Heart left ventricle (tissue), 16 donors: ENCODE results near the gene PRKCG. TPM values are rescaled to one million over a fixed set of nuclear protein-coding genes. Genes with fewer than 3 reads are reported as not detected.
"Not testable (repeated sequence)": the region's sequence is repeated elsewhere in the genome, so short reads cannot be mapped to it uniquely, and the experiment has no call there.

Experiments used
- ATAC-seq, 4 donors: fragments of 200-7000 bp; cut with Tn5 transposase; one replicate each; pipeline ENCODE4 v1.9.1; 2020 to 2022; ENCODE audit warnings: moderate library complexity in 4 of 4, mild to moderate bottlenecking in 3 of 4, moderate number of reproducible peaks in 1 of 4
- DNase-seq, 5 donors: peaks; one replicate each; pipeline ENCODE4 v3.0.0-alpha.2; 2020
- H3K27ac ChIP-seq, 12 donors: fragments of 200-600 bp; sonication (generic) in 4 of 12; one replicate each; pipeline versions ENCODE4 v1.5.0 to v1.8.0; 2016 to 2022; ENCODE audit warnings: mild to moderate bottlenecking in 2 of 12
- H3K27me3 ChIP-seq, 9 donors: fragments of 200-600 bp; sonication (generic) in 2 of 9; one replicate each; pipeline versions ENCODE4 v1.5.1 to v1.8.0; 2016 to 2022; ENCODE audit warnings: mild to moderate bottlenecking in 3 of 9
- H3K36me3 ChIP-seq, 9 donors: fragments of 200-600 bp; sonication (generic) in 2 of 9; one replicate each; pipeline versions ENCODE4 v1.5.0 to v1.8.0; 2018 to 2022; ENCODE audit warnings: mild to moderate bottlenecking in 2 of 9
- H3K4me1 ChIP-seq, 12 donors: fragments of 200-600 bp; sonication (generic) in 4 of 12; one replicate each; pipeline versions ENCODE4 v1.5.0 to v1.8.0; 2016 to 2022; ENCODE audit warnings: mild to moderate bottlenecking in 3 of 12
- H3K4me3 ChIP-seq, 12 donors: fragments of 200-600 bp; sonication (generic) in 4 of 12; one replicate each; pipeline versions ENCODE4 v1.5.0 to v1.8.0; 2017 to 2022; ENCODE audit warnings: mild to moderate bottlenecking in 9 of 12, moderate library complexity in 4 of 12
- H3K9me3 ChIP-seq, 12 donors: fragments of 200-600 bp; sonication (generic) in 4 of 12; one replicate each; pipeline versions ENCODE4 v1.5.0 to v1.8.0; 2016 to 2022; ENCODE audit warnings: mild to moderate bottlenecking in 1 of 12
- POLR2A ChIP-seq, 2 donors: fragments of 450-650 bp; IDR thresholded peaks; one replicate each; pipeline ENCODE4 v1.6.1; 2017; ENCODE audit warnings: antibody characterized with exemption in 2 of 2, mild to moderate bottlenecking in 2 of 2, moderate library complexity in 2 of 2
- WGBS, 4 donors: extraction: QIAGEN DNeasy Blood & Tissue Kit in 2 of 4; methylation state at CpG; one replicate each; pipeline versions ENCODE4 v1.1.5 to v1.1.7; 2013 to 2018; 5-methylcytosine and 5-hydroxymethylcytosine counted together
- intact Hi-C, 10 donors: fragments of 100-400 bp; cut with DNase I; formaldehyde crosslinking; loops; one replicate each; pipeline versions ENCODE4 v1.11.1 to v1.14.2; 2022
- polyA plus RNA-seq, 2 donors: library from polyadenylated mRNA; stranded (reverse); fragments of 200-250 nt; gene quantifications; one replicate each; pipeline ENCODE4 v1.2.3, GENCODE V29; 2013
- total RNA-seq, 9 donors: library from RNA; depleted of rRNA in 2 of 9; stranded (reverse); fragments of >200 nt in 2 of 9; fragmentation: NEBNext Ultra II Directional in 3 of 9; extraction: Animal tissue kit (Norgen Biotek cat#: 25700) in 3 of 9; gene quantifications; one replicate each; pipeline versions ENCODE4 v1.1.0 to v1.2.4, GENCODE V29; 2016 to 2023
- TF ChIP-seq, protein P1 (sequence below), 12 donors: fragments of 200-600 bp; sonication (generic) in 4 of 12; IDR thresholded peaks; one replicate each; pipeline versions ENCODE4 v1.5.0 to v1.8.0; 2018 to 2022; ENCODE audit warnings: antibody characterized with exemption in 12 of 12, mild to moderate bottlenecking in 5 of 12
- donor health status: ischemic (EF 13 %, LVEDD 7.1; RV severe dilation, severe dysfunction).
- donor health status: healthy with polysubstance abuse.
- donor health status: DM: no; HTN: yes; CAD: no.
- donor health status: DM: no; HTN: no; CAD: no.
- donor health status: ischemic (EF 25% LVEDD 6.9; RV normal size, moderate dysfunction).
- donor health status: ischemic (EF 25% LVEDD 5.7; RV mildly dilated, moderate dysfunction).
- donor health status: healthy.
- donor health status: DM: yes; HTN: yes; CAD: no.
- donor health status: ischemic (EF 35%, LVEDD 5.7; RV mildly dilated, moderate dysfunction).
- donor health status: nonischemic (EF 11% LVEDD 7.7; RV severe dilation, severe dysfunction).
- donor health status: DM: yes; HTN: yes; CAD: no.
- donor health status: PGD.
- donor health status: ischemic (EF 29% LVEDD 5.4; RV normal size, mild dysfunction).
- donor health status: nonischemic (EF 23%, LVEDD 6.1; RV moderate dilation, normal function).

Gene PRKCG
- total and polyA plus RNA-seq, 11 donors: 0.09 TPM; not detected in 10

DNA sequence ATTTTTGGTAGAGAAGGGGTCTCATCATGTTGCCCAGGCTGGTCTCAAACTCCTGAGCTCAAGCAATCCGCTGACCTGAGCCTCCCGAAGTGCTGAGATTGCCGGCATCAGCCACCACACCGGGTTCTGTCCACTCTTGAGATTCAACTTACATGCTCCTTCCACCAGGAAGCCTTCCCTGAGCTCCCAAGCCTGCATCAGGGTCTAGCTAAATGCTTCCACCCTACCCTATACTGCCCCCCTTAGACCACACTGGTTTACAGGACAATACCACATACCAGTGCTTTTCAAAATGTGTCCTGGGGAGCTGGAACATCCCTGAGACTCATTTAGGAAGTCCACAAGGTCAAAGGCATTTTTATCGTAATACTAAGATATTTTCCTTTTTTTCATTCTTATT lies 65.6 kb downstream of the PRKCG start:
- Histone ChIP-seq H3K27me3 (peaks cover under 1 to 79% (median 29%) of the 10 kb centered on the region in 9 donors), H3K9me3 (no peaks in the 10 kb centered on the region), H3K27ac (no peak overlapping the region), H3K4me3 (no peak overlapping the region), H3K36me3 (no peaks in the 10 kb centered on the region), H3K4me1 (no peaks in the 10 kb centered on the region)
- intact Hi-C loops: no loop called here
- DNase-seq: no peak
- TF ChIP-seq POLR2A (IDR thresholded peaks at IDR 0.05): no peak
- TF ChIP-seq, protein P1, sequence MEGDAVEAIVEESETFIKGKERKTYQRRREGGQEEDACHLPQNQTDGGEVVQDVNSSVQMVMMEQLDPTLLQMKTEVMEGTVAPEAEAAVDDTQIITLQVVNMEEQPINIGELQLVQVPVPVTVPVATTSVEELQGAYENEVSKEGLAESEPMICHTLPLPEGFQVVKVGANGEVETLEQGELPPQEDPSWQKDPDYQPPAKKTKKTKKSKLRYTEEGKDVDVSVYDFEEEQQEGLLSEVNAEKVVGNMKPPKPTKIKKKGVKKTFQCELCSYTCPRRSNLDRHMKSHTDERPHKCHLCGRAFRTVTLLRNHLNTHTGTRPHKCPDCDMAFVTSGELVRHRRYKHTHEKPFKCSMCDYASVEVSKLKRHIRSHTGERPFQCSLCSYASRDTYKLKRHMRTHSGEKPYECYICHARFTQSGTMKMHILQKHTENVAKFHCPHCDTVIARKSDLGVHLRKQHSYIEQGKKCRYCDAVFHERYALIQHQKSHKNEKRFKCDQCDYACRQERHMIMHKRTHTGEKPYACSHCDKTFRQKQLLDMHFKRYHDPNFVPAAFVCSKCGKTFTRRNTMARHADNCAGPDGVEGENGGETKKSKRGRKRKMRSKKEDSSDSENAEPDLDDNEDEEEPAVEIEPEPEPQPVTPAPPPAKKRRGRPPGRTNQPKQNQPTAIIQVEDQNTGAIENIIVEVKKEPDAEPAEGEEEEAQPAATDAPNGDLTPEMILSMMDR (IDR thresholded peaks at IDR 0.05): no peak
- WGBS, 4 donors: 55 to 65% (median 65%) methylated on average over 5 of the region's 5 CpGs
- ATAC-seq: no peak

DNA sequence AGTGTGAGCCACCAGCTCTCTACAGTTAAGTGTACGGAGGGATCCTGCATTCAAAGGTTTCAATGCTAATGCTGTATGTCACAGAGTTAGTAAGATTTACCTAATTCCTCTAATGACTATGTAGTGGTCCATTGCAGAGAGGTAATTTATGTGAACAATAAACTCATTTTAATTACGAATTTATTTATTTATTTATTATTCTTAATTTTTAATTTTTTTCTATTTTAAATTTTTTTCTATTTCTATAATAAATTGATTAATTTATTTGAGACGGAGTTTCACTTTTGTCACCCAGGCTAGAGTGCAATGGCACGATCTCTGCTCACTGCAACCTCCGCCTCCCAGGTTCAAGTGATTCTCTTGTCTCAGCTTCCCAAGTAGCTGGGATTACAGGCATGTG lies 66.6 kb downstream of the PRKCG start:
- 80 to 91% (median 88%) methylated on average over 5 of the region's 5 CpGs for WGBS, 4 donors
- H3K36me3 ChIP-seq, H3K4me3 ChIP-seq, intact Hi-C loops, H3K4me1 ChIP-seq, H3K9me3 ChIP-seq, ATAC-seq, DNase-seq, H3K27ac ChIP-seq: not testable (repeated sequence)
- H3K27me3 ChIP-seq: peaks cover 0 to 79% (median 29%) of the 10 kb centered on the region in 9 donors

DNA sequence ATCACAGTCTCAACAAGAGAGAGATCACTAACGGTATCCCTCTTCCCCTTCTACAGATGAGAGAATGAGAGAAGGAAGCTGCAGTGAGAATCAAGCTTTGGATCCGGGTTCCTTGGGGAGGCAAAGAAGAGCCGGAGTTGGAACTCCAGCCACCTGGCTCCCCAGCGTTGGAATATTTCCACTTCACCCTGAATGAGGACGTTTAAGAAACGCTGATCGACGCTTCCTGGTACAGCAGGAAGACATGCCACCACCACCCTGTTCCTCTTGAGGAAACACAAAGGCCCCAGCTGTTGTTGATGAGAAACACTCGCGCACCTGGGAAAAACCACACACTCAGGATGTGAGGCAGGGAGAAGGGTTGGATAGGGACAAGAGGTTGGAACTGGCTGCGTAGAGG lies 69.4 kb downstream of the PRKCG start:
- TF ChIP-seq, protein P1 (IDR thresholded peaks at IDR 0.05): no peak
- no peak for TF ChIP-seq POLR2A (IDR thresholded peaks at IDR 0.05)
- WGBS, 4 donors: 29 to 40% (median 33%) methylated on average over 11 of the region's 11 CpGs
- ATAC-seq (no peak), DNase-seq (no peak)
- Histone ChIP-seq H3K27ac (no peak overlapping the region), H3K4me1 (no peaks in the 10 kb centered on the region), H3K9me3 (peaks cover 0 to 3% (median 0%) of the 10 kb centered on the region in 12 donors), H3K4me3 (no peak overlapping the region), H3K27me3 (peaks cover 0 to 89% (median 30%) of the 10 kb centered on the region in 9 donors), H3K36me3 (no peaks in the 10 kb centered on the region)
- intact Hi-C loops: no loop called here

DNA sequence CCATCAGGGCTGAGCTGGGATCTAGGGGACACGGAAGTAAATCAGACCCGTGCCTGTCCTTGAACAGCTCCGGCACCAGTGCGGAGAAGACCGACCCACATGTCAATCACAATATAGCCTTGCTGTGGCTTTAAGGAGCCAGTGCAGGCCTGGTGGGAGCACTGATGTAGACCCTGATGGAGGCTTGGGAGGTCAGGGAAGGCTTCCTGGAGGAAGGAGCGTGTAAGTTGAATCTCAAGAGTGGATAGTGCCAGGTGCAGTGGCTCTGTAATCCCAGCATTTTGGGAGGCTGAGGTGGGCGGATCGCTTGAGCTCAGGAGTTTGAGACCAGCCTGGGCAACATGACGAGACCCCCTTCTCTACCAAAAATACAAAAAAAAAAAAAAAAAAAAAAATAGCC lies 70.0 kb downstream of the PRKCG start:
- 76 to 91% (median 79%) methylated on average over 9 of the region's 9 CpGs for WGBS, 4 donors
- ATAC-seq (no peak), DNase-seq (no peak)
- intact Hi-C loops: no loop called here
- no peaks in the 10 kb centered on the region for H3K36me3 ChIP-seq
- H3K9me3 ChIP-seq: peaks cover 0 to 3% (median 0%) of the 10 kb centered on the region in 12 donors
- no peak for TF ChIP-seq POLR2A (IDR thresholded peaks at IDR 0.05)
- TF ChIP-seq, protein P1 (IDR thresholded peaks at IDR 0.05): no peak
- H3K4me3 ChIP-seq: no peak overlapping the region
- no peak overlapping the region for H3K27ac ChIP-seq
- peaks cover 0 to 90% (median 30%) of the 10 kb centered on the region in 9 donors for H3K27me3 ChIP-seq
- H3K4me1 ChIP-seq: no peaks in the 10 kb centered on the region

DNA sequence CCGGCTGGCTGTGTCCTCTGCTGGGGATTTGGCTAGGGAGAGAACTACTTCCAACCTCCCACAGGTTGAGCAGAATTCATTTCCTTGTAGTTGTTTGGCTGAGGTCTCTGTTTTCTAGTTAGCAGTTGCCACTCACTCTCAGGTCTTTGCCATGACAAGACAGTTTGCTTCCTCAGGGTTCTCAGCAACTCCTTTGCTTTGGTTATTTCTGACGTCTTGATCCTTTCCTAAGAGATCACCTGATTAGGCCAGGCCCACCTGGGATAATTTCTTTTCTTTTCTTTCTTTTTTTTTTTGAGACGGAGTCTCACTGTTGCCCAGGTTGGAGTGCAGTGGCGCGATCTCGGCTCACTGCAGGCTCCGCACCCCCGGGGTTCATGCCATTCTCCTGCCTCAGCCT lies 71.4 kb downstream of the PRKCG start:
- Histone ChIP-seq H3K27ac (no peak overlapping the region), H3K27me3 (peaks cover 8 to 90% (median 29%) of the 10 kb centered on the region in 9 donors), H3K36me3 (no peaks in the 10 kb centered on the region), H3K4me3 (no peak overlapping the region), H3K4me1 (no peaks in the 10 kb centered on the region), H3K9me3 (peaks cover 0 to 3% (median 0%) of the 10 kb centered on the region in 12 donors)
- 82 to 90% (median 89%) methylated on average over 8 of the region's 8 CpGs for WGBS, 4 donors
- no peak for DNase-seq
- TF ChIP-seq, protein P1 (IDR thresholded peaks at IDR 0.05): no peak
- TF ChIP-seq POLR2A (IDR thresholded peaks at IDR 0.05): no peak
- intact Hi-C loops: no loop called here
- ATAC-seq: no peak
